GM18907 (cell line): ENCODE data around the gene MIDN.

ENCODE experiments used
- ATAC-seq: cut with Tn5 transposase; IDR thresholded peaks from one replicate; pipeline ENCODE4 v1.9.1; 2021; ENCODE audit warnings: mild to moderate bottlenecking, moderate library complexity; ENCODE audit not compliant: unreplicated experiment

The MIDN gene

GRCh38 chr19:1220976-1221903 is 27.1 kb upstream of the MIDN start:
- ATAC-seq = no peak

GRCh38 chr19:1221904-1222255 is 26.5 kb upstream of the MIDN start:
- no peak for ATAC-seq

GRCh38 chr19:1222394-1222793 is 26.0 kb upstream of the MIDN start:
- ATAC-seq = no peak

DNA sequence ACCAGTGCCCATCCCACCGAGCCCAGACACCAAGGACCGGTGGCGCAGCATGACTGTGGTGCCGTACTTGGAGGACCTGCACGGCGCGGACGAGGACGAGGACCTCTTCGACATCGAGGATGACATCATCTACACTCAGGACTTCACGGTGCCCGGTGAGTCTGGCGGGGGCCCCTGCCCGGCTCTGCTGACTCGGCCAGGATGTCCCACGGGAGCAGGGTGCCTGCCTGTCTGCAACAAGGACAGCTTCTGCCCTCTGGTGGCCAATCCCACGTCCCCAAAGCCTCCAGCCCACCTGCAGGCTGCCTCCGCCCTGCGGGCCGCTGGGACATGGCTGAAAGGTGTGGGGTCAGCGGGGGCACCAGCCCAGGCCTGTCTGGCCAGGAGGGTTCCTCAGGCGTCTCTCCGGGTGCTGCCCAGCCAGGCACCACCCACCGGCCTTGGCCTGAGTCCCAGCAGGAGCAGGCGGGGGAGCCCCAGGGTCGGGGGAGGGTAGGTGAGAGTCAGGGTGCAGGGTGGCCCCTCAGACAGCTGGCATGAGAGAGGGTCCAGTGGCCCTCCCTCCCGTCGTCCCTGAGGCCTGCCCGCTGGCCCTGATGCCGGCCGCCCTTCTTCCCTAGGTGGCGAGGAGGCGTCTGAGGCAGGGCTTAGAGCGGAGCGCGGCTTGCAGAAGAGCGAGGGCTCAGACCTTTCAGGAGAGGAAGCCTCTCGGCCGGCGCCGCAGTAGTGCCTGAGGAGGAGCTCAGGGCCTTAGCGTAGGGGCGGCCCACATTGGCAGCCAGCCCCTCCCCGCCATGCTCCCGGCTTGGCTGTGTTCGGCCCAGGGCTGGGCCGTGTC is 25.1 kb upstream of the MIDN start:
- no peak for ATAC-seq

DNA sequence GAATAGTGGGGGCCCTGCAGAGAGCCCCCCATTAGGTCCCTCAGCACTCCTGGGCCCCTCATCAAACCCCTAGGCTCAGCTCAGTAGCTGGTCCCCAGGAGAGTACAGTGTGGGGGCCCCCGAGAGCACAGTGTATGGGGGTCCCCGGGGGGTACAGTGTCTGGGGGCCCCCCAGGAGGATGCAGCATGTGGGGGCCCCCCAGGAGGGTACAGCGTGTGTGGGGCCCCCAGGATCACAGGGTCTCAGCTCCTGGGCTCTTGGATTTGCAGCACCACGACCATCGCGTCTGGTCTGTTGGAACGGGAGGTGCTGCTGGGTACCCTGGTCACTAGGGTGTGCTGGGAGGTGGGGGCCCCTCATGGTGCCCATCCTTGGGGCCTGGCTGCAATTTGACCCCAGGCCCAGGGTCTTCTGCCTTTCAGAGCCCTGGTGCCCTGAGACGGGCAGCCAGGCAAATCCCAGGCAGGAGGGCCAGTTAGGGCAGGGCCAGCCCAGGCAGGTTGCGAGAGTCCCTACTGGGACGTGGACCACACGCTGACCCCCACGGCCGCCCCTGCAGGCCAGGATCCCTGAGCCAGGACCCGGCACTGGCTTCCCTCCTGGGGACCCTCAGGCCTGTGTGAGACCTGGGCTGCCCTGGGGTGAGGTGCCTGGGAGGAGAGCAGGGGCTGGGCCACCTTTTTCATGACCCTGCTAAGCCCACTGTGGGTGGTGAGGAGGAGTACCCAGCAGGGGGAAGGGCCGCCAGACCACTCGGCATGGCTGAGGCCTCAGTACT is 24.1 kb upstream of the MIDN start:
- ATAC-seq = no peak

DNA sequence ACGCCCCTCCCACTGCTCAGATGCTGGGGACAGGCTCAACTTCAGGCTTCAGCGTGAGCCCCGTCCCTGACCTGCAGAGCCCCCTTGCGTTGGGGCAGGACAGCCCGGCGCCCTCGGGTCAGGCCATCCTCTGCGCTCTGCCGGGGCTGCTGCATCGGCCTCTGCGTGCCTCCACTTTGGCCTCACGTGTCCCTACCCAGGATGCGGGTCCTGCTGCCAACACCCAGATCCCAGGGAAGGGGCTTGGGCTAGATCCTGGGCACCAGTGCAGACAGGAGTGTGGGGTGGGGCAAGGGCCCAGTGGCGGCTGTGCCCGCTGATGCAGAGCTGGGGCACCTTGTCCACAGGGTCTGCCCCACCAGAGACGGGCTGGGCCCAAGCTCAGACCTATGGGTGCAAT is 23.5 kb upstream of the MIDN start:
- ATAC-seq = no peak

GRCh38 chr19:1225440-1226226 is 22.8 kb upstream of the MIDN start:
- ATAC-seq = no peak

- no peak for ATAC-seq
Observed at GRCh38 chr19:1226227-1226518, 22.2 kb upstream of the MIDN start.

GRCh38 chr19:1226522-1227303 is 21.7 kb upstream of the MIDN start:
- no peak for ATAC-seq

GRCh38 chr19:1227304-1228054 is 20.9 kb upstream of the MIDN start:
- ATAC-seq = no peak

DNA sequence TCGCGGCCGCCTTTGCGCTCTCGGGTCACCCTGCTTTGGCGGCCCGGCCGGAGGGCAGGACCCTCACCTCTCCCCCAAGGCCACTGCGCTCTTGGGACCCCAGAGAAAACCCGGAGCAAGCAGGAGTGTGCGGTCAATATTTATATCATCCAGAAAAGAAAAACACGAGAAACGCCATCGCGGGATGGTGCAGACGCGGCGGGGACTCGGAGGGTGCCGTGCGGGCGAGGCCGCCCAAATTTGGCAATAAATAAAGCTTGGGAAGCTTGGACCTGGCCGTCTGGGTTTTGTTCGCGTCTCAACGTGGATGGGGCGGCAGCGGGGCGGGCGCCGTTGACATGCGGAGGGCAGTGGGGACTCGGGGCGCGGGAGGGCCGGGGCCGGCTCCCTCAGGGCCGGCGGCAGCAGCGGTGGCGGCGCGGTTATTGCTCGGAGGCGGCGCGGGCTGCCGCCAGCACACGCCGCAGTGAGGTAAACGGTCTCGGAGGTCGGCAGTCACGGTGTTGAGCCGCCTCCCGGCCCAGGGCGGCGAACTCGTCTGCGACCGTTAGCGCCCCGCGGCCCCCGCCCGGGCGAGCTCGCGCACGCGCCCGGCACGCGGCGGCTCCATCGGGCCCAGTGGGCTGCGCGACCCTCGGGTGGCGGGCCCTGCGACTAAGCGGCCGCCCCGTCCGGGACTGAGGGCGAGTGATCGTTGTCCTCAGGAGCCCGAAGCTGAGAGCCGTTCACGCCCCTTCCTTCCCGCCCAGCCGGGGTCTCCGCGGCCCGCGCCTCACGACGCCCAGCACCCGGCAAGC is 20.0 kb upstream of the MIDN start:
- ATAC-seq = no peak

DNA sequence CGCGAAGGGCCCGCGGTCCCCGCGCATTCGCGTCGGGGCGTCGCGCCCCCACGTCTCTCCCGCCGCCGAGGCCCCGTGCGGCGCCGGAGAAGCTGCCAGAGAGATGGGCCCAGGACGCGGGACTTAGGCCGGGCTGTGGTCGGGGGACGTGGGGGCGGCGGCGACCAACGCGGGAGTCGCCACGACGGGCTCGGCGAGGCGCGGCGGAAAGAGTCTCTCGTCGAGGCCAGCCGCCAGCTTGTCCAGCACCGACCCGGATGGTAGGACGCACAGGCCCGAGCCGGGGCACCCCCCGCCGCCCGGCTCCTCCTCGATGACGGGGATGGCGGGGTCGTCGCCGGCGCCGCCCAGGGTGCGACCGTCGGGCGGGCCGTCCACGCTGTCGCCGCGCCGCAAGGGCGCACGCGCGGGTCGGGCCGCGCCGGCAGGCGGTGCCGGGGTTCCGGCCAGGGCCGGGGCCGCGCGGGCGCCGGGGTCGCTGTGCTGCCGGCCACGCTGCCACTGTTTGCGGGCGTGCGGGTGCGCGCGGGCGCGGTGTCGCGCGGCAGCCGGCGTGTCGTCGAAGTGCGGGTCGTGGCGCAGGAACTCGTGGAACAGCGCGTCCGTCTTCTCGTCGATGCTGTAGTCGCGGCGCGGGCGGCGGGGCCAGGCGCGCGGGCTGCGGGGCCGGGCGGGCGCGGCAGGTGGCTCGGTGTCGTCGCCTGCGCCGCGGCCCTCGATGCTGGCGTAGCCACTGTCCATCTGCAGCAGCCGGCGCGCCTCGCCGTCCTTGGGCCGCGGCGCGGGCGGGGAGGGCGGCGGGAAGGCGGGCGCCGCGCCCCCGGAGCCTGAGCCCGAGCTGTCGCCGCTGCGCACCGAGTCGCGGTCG is 19.1 kb upstream of the MIDN start:
- no peak for ATAC-seq

- no peak for ATAC-seq
Observed at GRCh38 chr19:1229924-1230782, 18.2 kb upstream of the MIDN start.

DNA sequence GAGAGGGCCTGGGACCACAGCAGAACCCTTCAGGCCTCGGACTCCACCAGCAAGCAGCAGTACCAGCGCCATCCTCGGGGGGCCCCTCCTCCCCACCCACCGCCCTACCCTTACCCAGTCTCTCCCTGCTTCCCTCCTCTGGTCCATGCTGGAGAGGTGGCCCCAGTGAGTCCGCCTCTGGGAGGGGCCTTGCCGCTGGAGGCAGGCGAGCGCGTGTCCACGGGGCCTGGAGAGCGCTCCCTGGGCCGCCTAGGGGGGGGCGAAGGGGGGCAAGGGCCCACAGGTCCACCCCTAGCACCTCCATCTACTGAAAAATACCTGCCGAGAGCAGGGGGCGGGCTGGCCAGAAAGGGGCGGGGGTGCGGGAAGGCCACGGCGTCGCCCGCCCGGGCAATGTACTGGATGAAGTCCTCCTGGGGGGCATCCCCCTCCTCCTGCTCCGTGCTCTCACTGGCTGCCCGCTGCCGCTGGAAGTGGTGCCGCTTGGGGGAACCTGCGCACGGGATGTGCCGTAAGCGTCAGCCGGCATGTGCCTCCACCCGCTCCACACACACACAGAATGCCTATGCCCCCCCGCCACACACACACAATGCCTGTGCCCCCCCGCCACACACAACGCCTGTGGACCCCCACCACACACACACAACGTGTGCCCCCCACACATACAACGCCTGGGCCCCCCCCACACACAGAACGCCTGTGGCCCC is 17.4 kb upstream of the MIDN start:
- no peak for ATAC-seq

DNA sequence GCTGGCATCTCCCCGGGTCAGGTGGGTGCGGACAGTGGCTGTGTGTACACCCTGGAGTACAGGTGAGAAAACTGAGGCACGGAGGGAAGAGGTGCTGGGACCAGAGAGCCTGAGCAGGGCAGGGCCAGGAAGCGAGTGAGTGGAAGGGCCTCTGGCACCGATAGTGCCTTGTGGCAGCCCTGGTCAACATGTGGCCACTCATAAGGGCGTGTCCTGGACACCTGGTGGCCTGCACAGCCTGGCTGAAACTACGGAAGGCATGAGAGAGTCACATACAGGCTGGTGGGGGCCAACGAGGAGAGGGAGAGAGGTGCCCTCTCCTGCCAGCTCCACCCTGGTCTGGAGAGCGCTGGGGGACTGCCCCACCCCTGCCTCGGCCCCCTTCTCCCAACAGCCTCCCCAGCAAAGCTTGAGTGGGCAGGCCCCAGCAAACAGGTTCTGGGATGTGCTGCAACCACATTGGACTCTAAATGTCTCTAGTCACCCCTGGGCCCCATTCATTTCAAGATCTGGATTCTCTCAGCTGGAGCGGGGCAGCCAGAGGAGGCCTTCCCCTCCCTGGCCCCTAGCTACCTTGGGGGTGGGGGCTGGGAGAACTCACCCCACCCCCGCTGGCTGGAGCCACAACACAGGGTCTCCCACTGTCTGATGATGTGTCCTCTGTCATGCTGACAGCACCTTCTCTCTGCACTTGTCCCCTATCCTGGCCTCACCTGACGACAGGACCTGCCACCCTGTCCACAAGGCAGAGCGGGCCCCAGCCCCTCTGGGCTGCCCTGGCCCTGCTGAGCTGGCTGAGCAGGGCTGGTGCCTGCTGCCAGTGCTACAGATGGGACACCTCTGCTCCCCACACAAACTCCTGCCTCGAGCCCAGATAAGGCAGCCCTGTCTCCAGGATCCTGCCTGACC is 16.4 kb upstream of the MIDN start:
- no peak for ATAC-seq
